B cell (primary cell): ENCODE results near the gene OCLN. TPM values are rescaled to one million over a fixed set of nuclear protein-coding genes. Genes with fewer than 3 reads are reported as not detected.

Experiments used
- ATAC-seq: fragments of 200-7000 bp; cut with Tn5 transposase; one replicate; pipeline ENCODE4 v1.10.0; 2021; ENCODE audit warnings: low read depth, mild to moderate bottlenecking, moderate number of reproducible peaks, moderate library complexity
- CTCF ChIA-PET: fragments of 350-600 bp; sonication (Branson Sonifier 250); formaldehyde crosslinking; loops from one replicate; lab custom pipeline; 2021; ENCODE audit warnings: antibody characterized with exemption, inconsistent platforms; lab: Charles Lee
- POLR2A ChIA-PET: fragments of 350-600 bp; sonication (Branson Sonifier 250); formaldehyde crosslinking; loops from one replicate; lab custom pipeline; 2021; ENCODE audit warnings: antibody characterized with exemption; lab: Charles Lee
- DNase-seq: peaks from one replicate; pipeline ENCODE4 v3.0.0; 2013
- H2AFZ ChIP-seq: 2 replicates; pipeline ENCODE4 v1.6.1; 2012; ENCODE audit warnings: mild to moderate bottlenecking, low read depth, low read length; ENCODE audit not compliant: insufficient read depth, poor library complexity, severe bottlenecking
- H3K27ac ChIP-seq, 2 donors: 1 replicate in 1 of 2; 2 replicates in 1 of 2; pipeline ENCODE4 v1.5.1; 2012 to 2013; ENCODE audit warnings: low read length in 2 of 2, mild to moderate bottlenecking in 2 of 2, moderate library complexity in 1 of 2
- H3K27me3 ChIP-seq, 4 experiments: fragments of 200-600 bp in 1 of 4; sonication (generic) in 1 of 4; replicated peaks in 1 of 4; 1 replicate in 2 of 4; 2 replicates in 2 of 4; pipeline versions ENCODE4 v1.6.1 to v1.7.0; 2013 to 2016; ENCODE audit warnings: low read length in 3 of 4, mild to moderate bottlenecking in 2 of 4, mixed read lengths in 1 of 4, moderate library complexity in 1 of 4; ENCODE audit not compliant: insufficient read depth in 4 of 4, control insufficient read depth in 3 of 4; ENCODE audit errors: control extremely low read depth in 1 of 4
- H3K36me3 ChIP-seq, 2 experiments: replicated peaks in 1 of 2; 1 replicate in 1 of 2; 2 replicates in 1 of 2; pipeline versions ENCODE4 v1.6.1 to v1.7.1; 2013; ENCODE audit warnings: low read length in 1 of 2; ENCODE audit not compliant: insufficient read depth in 2 of 2, control insufficient read depth in 1 of 2; ENCODE audit errors: control extremely low read depth in 1 of 2, extremely low read depth in 1 of 2
- H3K4me1 ChIP-seq, 2 donors: fragments of 200-600 bp in 1 of 2; sonication (generic) in 1 of 2; 1 replicate in 1 of 2; 2 replicates in 1 of 2; pipeline versions ENCODE4 v1.5.1 to v1.6.1; 2013 to 2017; ENCODE audit warnings: low read length in 2 of 2; ENCODE audit not compliant: control insufficient read depth in 2 of 2, insufficient read depth in 2 of 2
- H3K4me2 ChIP-seq: replicated peaks from 2 replicates; pipeline ENCODE3; 2012; ENCODE audit warnings: mild to moderate bottlenecking, low read depth, low read length; ENCODE audit not compliant: poor library complexity, severe bottlenecking
- H3K4me3 ChIP-seq, 5 experiments: fragments of 200-600 bp in 1 of 5; sonication (generic) in 1 of 5; 1 replicate in 3 of 5; 2 replicates in 2 of 5; pipeline versions ENCODE4 v1.5.1 to v1.7.0; 2011 to 2016; ENCODE audit warnings: low read length in 4 of 5, mild to moderate bottlenecking in 4 of 5, low read depth in 2 of 5, control low read depth in 1 of 5, moderate library complexity in 1 of 5; ENCODE audit not compliant: insufficient read depth in 1 of 5; ENCODE audit errors: control extremely low read depth in 1 of 5, extremely low read depth in 1 of 5
- H3K79me2 ChIP-seq: fragments of 200-600 bp; sonication (generic); one replicate; pipeline ENCODE4 v1.6.0; 2016; ENCODE audit warnings: low read length; ENCODE audit not compliant: control insufficient read depth, insufficient read depth
- H3K9ac ChIP-seq: fragments of 200-600 bp; sonication (generic); 2 replicates; pipeline ENCODE4 v1.6.1; 2017; ENCODE audit warnings: mild to moderate bottlenecking, low read length, moderate library complexity
- H3K9me3 ChIP-seq, 3 donors: one replicate each; pipeline versions ENCODE4 v1.6.1 to v1.7.1; 2013; ENCODE audit warnings: low read length in 2 of 3; ENCODE audit not compliant: control insufficient read depth in 2 of 3, insufficient read depth in 1 of 3; ENCODE audit errors: control extremely low read depth in 1 of 3
- H4K20me1 ChIP-seq: 2 replicates; pipeline ENCODE4 v1.6.0; 2012; ENCODE audit warnings: mild to moderate bottlenecking, low read length; ENCODE audit not compliant: insufficient read depth, control insufficient read depth, poor library complexity, severe bottlenecking
- H3K27ac Mint-ChIP-seq: one replicate; pipeline ENCODE4 v1.8.0; 2021; ENCODE audit warnings: mixed read lengths
- H3K27me3 Mint-ChIP-seq: one replicate; pipeline ENCODE4 v1.8.0; 2021; ENCODE audit warnings: mixed read lengths
- H3K4me1 Mint-ChIP-seq: one replicate; pipeline ENCODE4 v1.8.0; 2021; ENCODE audit warnings: mixed read lengths
- H3K4me3 Mint-ChIP-seq: one replicate; pipeline ENCODE4 v1.8.0; 2021; ENCODE audit warnings: mixed read lengths
- H3K9me3 Mint-ChIP-seq: one replicate; pipeline ENCODE4 v1.8.0; 2022; ENCODE audit warnings: mixed read lengths; ENCODE audit not compliant: insufficient read depth
- CTCF ChIP-seq: fragments of 200-600 bp; IDR thresholded peaks from one replicate; pipeline ENCODE4 v1.8.0; 2022; ENCODE audit warnings: antibody characterized with exemption, mild to moderate bottlenecking
- EZH2 ChIP-seq: IDR thresholded peaks from 2 replicates; pipeline ENCODE4 v1.6.1; 2012; ENCODE audit warnings: borderline replicate concordance, low read depth, mild to moderate bottlenecking, moderate library complexity, low read length; ENCODE audit not compliant: insufficient read depth, poor library complexity, severe bottlenecking
- WGBS: methylation state at CpG from one replicate; pipeline ENCODE4 v1.1.5; 2013; ENCODE audit warnings: missing lambda C conversion rate; ENCODE audit not compliant: insufficient coverage; 5-methylcytosine and 5-hydroxymethylcytosine counted together
- intact Hi-C: fragments of 100-400 bp; cut with micrococcal nuclease; formaldehyde crosslinking; loops from one replicate; pipeline ENCODE4 v1.10.0; 2022
- polyA plus RNA-seq: library from polyadenylated mRNA; depleted of rRNA; stranded (reverse); fragments of >200 nt; gene quantifications from 2 replicates; pipeline ENCODE4 v1.2.3, GENCODE V29; 2012
- total RNA-seq, 2 donors: library from RNA; stranded (reverse); fragments of 120-200 nt in 1 of 2; gene quantifications; 1 replicate in 1 of 2; 2 replicates in 1 of 2; pipeline versions ENCODE4 v1.2.3 to v1.2.4, GENCODE V29; 2013 to 2022

The OCLN gene
- total and polyA plus RNA-seq, 2 donors (not counting 1 experiment from before 2014, with no cell fraction given): 4.3 to 5.6 TPM

GRCh38 chr5:69528609-69529008 is 36.0 kb downstream of the OCLN start:
- no CpG with 5 or more reads among the region's 4 CpGs for WGBS
- Mint-ChIP-seq H3K9me3 (no peaks in the 10 kb centered on the region), H3K4me3 (no peak overlapping the region), H3K27ac (no peak overlapping the region), H3K4me1 (no peaks in the 10 kb centered on the region), H3K27me3 (peaks cover 24% of the 10 kb centered on the region)
- DNase-seq (no peak), ATAC-seq (no peak)
- Histone ChIP-seq H3K36me3 (no peaks in the 10 kb centered on the region), H3K9ac (no peak overlapping the region), H3K79me2 (no peaks in the 10 kb centered on the region), H3K4me1 (no peaks in the 10 kb centered on the region), H3K9me3 (no peaks in the 10 kb centered on the region), H4K20me1 (no peaks in the 10 kb centered on the region), H2AFZ (no peak overlapping the region), H3K4me3 (no peak overlapping the region), H3K27me3 (peaks cover 0 to 3% (median 0%) of the 10 kb centered on the region in 4 experiments), H3K4me2 (no peak overlapping the region), H3K27ac (no peak overlapping the region)
- intact Hi-C loops: no loop called here
- CTCF ChIA-PET: no interaction called here
- POLR2A ChIA-PET: interaction anchor here (0.6 kb wide), 1 partner anchor 35 kb away, joined by 10 read pairs; no protein-coding TSS in a partner anchor
- no peak for TF ChIP-seq EZH2

GRCh38 chr5:69530561-69531405 is 38.2 kb downstream of the OCLN start:
- H2AFZ ChIP-seq: no peak overlapping the region
- intact Hi-C loops: no loop called here
- H3K27me3 ChIP-seq: peaks cover 0 to 3% (median 0%) of the 10 kb centered on the region in 4 experiments
- WGBS: 90% methylated on average over 6 of the region's 7 CpGs
- TF ChIP-seq CTCF (no peak), EZH2 (no peak)
- H3K27me3 Mint-ChIP-seq: peaks cover 20% of the 10 kb centered on the region
- no peak overlapping the region for H3K4me3 ChIP-seq
- no peaks in the 10 kb centered on the region for H3K9me3 Mint-ChIP-seq
- no peaks in the 10 kb centered on the region for H3K36me3 ChIP-seq
- no peak overlapping the region for H3K4me2 ChIP-seq
- no peaks in the 10 kb centered on the region for H3K4me1 ChIP-seq
- no peaks in the 10 kb centered on the region for H3K9me3 ChIP-seq
- H4K20me1 ChIP-seq: no peaks in the 10 kb centered on the region
- H3K4me1 Mint-ChIP-seq: no peaks in the 10 kb centered on the region
- H3K4me3 Mint-ChIP-seq: no peak overlapping the region
- no peak overlapping the region for H3K27ac ChIP-seq
- H3K79me2 ChIP-seq: no peaks in the 10 kb centered on the region
- CTCF ChIA-PET: no interaction called here
- POLR2A ChIA-PET: no interaction called here
- H3K27ac Mint-ChIP-seq: no peak overlapping the region
- DNase-seq (no peak), ATAC-seq (no peak)
- no peak overlapping the region for H3K9ac ChIP-seq
